Activated effector memory CD4-positive, alpha-beta T cell treated with anti-CD3 and anti-CD28 coated beads, Interleukin-2, amount 50 U/mL, for 16 hours (primary cell): ENCODE measurements around the gene IST1.

Source experiments
- DNase-seq: peaks from one replicate; pipeline ENCODE4 v3.0.0-alpha.2; 2020

The IST1 gene

DNA sequence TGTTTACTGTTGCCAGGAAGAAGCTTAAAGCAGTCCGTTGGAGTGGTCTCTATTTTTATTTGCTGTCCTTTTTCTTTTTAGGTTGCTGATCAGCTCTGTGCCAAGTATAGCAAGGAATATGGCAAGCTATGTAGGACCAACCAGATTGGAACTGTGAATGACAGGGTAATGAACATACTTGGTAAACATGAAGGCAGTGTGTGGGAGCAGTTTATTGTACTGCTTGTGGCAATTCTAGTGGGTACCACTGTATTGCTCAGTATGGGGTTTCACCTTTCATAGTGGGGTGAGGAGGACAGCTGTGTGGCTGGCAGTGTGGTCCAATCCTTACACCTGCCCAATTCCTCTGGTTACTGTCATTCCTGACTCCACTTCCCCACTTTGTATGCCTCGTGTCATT, 25.3 kb downstream of the IST1 start:
- DNase-seq = no peak

DNA sequence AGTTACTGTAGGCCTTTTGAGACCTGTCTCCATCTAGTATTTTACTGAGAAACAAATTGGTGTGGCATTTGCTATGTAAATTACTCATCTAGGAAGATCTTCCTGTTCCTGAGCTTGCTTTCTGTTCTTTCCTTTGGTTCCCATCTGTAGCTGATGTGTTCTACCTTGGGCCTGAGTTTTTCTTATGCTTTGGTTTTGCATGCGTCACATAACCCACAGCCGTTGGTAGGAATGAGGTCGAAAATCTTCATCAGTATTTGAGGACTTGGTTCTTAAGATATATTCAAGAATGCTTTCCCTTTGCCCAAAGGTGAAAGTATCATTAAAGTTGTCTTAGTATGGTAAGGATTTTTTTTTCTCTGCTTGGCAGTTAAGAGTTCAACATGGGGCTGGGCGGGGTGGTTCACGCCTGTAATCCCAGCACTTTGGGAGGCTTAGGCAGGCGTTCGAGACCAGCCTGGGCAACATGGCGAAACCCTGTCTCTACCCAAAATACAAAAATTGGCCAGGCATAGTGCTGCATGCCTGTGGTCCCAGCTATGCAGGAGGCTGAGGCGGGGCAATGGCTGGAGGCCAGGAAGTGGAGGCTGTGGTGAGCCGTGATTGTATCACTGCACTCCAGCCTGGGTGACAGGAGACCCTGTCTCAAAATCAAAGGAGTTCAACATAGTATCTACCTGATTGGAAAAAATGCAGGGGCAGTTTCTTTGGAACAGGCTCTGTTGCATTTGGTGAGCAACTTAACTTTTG, 28.8 kb downstream of the IST1 start:
- no peak for DNase-seq

DNA sequence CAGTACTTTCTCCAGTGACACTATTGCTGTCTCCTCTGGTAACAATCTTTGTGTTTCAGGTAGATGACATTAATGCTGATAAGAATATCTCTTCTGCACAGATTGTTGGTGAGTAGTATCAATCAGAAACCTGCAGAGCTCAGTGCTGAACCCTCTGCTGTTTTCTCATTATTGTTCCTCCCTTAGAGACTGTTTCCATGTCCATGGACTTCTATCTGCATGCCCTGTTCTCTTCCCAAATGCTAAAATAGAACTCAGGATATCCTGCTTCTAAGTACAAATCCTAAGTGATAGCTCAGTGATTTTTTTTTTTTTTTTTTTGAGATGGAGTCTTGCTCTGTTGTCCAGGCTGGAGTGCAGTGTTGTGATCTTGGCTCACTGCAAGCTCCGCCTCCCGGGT, 29.4 kb downstream of the IST1 start:
- no peak for DNase-seq

DNA sequence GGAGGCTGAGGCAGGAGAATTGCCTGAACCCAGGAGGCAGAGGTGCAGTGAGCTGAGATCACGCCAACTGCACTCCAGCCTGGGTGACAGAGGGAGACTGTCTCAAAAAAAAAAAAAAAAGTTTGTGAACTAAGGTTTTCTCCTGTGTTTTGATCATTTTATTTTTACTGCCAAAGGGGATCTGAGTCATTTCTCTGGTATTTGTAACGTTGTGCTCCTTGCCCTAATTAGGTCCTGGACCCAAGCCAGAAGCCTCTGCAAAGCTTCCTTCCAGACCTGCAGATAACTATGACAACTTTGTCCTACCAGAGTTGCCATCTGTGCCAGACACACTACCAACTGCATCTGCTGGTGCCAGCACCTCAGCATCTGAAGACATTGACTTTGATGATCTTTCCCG, 32.1 kb downstream of the IST1 start:
- DNase-seq = no peak

DNA sequence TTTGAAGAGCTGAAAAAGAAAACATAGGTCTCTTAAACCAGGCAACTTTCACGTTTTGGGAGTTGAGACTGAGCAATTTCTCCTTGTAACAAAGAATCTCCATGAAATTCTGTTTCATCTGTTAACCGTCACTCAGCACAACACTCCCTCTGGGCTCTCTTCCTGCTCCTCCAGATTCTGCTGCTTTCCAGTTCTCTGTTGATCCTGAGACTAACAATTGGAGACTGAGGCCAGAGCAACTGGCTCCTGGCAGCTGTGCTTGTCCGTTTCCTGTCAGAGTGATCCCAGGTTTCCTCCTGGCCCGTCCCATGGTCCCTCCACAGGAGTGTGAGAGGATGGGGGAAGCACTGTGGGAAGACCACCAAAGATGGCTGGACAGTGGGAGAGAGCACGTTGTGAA, 32.5 kb downstream of the IST1 start:
- no peak for DNase-seq

DNA sequence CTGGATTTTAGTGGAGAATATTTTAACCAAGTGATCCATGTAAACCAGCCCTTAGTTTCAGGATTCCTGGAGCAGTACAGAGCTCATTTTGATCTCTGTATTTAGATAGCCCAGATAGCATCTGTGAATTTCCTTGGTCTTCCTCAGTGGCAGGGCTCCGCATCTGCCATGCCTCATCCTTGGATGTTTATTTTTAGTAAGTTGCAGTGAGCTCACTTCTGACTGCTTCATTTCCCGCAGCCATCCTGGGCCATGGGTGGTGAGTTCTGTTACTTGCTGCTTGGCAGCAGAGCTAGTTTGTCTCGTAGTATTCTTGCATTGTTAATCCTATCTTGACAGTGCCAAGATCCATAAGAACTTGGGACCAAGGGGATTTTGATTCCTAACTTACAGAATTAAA, 33.7 kb downstream of the IST1 start:
- DNase-seq = no peak

DNA sequence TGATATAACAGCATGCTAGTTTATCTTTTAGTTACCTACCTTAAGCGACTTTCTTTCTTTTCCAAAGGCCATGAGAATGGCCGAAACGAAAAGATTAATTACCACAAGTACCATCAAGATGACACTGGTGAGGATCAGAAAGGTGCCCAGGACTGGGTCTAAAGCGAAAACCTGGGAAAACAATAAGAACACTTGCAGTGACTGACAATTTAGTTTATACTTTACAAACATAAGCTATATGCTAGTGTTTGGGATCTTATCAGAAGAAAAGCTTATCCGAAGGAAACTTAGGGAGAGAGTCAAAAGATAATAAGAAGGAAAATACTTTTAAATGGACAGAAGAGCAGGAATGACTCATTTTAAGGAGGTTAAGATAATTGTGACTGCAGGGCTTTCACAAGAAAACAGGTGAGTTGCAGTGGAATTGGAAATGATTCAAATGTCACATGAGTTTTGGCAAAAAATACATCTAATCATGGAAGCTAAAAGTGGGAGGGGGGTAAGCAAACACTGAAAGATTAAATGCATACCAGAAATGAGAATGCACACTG, 34.8 kb downstream of the IST1 start:
- DNase-seq = no peak

DNA sequence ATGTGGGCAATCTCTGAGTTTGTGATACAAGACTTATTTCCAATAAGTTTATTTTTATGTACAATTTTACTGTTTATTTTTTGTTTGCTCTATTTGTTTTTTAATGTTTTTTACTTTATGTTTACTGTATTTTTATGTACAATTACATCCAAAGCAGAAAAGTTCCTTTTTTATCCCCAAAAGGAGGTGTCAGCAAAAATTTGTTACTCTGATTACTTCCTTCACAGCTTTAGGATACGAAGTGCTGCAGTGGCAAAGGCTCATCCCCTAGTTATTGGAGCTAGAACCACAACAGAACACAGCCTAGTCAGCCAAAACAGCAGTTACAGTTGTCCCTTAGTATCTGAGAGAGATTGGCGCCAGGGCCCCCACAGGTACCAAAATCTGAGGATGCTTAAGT, 35.7 kb downstream of the IST1 start:
- no peak for DNase-seq

DNA sequence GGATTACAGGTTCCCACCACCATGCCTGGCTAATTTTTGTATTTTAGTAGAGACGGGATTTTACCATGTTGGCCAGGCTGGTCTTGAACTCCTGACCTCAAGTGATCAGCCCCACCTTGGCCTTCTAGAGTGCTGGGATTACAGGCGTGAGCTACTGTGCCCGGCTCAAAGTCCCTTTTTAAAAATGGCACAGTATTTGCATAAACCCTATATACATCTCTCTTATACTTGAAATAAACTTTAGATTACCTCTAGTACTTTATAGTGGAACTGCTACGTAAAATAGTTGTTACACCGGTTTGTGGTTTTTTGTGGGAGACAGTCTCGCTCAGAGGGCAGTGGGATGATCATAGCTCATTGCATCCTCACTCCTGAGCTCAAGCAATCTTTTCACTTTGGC, 36.3 kb downstream of the IST1 start:
- no peak for DNase-seq

DNA sequence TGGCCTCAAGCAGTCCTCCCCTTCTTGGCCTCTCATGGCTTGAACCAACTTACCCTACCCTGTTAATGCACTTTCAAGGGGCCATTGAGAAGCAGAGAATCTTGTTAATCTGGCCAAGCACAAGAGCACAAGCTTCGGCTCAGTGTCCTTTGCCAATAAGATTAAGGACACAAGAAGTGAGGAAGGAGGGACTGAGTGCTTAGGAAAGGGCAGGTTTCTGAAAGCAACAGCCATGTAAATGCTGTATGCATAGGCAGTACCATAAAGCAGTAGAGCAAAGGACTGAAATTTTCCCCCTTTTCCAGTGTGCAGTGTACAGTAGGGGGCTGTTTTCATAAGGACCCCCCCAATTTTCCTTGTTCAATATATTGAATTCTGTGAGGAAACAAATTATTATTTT, 37.7 kb downstream of the IST1 start:
- DNase-seq = no peak

DNA sequence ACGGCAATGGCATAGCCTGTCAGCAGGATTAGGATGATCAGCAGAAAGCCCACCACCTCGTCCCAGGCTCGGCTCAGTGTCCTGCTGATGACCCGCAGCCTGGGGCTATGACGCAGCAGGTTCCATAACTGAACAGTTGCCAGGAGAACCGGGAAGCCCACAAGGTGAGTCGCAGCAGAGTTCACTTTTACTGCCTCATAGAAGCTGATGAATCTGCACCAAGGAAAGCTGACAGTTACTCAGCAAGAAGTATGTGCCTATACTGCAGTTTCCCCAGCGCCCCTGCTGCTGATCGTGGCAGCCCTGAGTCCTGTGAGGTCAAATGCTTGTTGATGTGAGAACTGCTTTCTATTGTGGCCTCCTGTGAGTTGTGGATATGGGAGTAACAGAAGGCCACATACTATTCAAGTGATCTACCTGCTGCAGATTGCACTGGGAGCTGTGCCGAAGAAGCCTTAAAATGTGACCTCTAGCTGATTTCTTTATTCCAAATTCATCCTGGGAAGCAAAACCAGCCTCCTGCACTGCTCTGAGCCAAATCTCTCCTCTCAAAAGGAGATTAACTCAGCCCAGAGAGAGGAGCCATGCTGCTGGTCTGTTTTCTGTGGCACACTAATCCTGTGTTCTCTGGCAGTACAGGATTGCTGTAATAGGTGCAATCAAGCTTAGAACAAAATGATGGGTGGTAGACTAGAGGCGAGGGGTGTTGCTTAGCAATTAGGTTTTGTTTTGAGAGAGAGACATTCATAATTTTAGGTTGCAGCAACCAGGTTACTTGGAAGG, 38.8 kb downstream of the IST1 start:
- no peak for DNase-seq

DNA sequence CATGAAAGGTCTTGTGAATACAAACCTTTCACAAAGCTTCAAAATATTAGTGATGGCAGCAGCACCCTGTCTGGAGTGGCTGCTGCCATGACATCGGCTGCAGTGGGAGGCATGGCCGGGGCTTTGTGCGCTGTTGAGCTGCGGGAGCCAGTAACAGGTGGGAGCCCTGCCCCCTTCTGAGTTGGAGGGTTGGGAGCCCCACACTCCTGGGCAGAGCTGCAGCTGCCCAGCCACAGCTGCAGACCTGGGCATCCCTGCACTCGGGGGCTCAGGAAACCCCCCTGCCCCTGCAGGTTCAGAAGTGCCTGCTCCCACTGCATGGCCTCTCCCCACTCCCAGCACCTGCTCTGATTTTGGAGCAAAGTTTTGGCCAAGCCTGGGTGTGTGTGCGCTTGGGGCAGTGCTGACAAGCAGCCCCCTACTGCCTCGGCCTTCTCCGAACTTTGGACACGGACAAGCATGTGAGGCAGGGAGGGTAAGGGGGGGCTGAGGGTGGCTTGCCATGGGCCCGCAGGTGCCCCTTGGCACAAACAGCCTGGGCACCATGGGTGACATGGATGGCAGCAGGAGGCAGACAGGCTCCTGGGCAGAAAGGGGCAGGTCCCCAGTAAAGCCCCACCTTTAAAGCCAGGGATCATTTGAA, 42.7 kb downstream of the IST1 start:
- DNase-seq = no peak

DNA sequence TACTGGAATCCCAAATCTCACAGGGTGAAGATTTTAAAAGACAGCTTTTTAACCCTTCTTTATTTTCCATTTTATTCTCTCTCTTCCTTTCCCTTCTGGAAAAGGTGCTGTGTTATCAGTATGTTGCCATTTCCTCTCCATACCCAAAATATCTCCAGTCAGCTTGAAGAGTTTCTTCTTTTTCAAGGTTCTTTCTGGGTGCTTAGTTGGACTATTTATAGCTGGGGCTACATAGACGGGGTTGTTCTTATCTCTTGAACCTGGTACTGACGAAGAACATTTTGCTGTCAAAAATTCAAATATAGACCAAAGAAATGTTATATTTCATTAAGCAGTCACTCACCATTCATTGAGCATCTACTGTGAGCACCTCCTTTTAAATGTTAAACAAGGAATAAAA, 48.6 kb downstream of the IST1 start:
- DNase-seq = no peak

DNA sequence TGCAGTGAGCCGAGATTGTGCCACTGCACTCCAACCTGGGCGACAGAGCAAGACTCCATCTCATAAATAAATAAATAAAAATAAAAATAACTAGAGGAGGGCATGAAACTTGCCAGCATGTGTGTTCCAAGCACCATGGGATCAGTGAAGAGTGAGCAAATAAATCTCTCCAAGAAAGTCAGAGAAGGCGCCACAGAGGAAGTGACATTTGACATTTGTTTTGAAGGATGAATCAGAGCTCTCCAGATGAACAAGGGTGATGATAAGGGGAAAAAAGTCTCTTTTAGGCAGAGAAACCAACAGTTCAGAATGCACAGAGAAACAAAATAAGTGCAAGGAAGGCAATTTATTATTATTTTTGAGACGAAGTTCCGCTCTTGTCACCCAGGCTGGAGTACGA, 50.3 kb downstream of the IST1 start:
- DNase-seq = no peak

DNA sequence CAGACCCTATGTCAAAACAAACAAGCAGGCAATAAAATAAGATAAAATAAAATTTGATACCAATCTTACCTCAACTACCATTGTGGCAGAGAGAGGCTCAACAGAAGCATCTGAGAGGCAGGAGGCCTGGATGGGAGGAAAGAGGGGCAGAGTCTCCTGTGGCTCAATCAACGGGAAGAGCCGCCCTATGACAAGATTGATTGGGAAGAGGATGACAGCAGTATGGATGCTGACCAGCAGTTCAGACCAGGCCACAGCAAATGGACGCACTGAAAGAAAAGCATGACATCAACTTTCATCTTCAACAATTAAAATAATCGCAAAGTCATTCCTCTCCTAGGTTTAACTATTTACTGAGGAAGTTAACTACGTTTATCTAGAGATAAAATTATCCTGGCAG, 57.5 kb downstream of the IST1 start:
- no peak for DNase-seq

DNA sequence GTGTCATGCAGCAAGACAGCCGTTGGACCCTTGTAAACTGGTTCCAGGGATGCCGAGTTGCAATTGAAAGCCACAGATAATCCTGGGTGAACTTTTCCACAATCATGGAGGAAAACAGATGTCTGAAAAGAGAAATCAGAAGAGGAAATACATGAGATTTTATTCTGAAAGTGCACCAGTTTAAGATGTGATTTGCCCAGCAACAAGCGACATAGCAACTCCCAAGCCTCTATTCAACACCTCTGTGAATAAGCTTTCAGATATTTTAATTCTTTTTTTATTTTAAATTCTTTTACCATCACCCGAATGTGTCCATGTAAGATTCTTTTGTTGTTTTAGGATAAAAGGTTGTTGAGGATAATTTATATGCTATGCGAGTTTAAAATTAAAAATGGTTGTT, 58.8 kb downstream of the IST1 start:
- DNase-seq = no peak

DNA sequence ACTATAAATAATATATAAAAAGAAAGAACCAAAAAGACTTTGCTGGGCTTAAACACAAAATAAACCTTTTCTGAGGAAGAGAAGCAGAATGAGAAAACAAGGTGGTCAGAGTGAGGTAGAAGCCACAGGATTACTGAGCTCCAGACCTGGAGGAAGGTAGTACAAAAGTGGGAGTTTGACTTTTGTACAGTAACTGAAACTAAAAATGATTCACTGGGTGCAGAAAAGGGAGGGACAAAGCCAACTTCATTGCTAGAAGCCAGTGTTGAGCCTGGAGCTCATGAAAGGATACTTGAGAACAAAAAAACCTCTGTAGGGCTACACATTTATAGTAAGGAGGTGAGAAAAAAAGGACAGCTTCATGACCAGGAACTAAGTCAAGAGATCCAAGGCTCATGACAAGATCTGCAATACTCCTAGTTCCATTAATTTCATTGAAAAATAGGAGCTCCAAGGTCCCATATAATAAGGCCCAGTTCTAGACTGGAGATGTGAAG, 59.4 kb downstream of the IST1 start:
- DNase-seq = no peak

DNA sequence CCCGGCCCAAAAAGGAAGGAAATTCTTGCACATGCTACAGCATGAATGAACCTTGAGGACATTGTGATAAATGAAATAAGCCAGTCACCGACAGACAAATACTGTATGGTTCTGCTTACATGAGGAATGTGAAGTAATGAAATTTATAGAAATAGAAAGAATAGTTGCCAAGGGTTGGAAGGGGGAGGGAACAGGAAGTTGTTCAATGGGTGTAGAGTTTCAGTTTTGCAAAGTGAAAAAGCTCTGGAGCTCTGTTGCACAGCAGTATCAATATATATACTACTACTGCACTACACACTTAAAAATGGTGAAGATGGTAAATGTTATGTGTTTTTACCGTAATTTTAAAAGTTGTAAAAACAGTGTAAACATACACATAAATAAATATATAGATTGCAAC, 61.2 kb downstream of the IST1 start:
- DNase-seq = no peak

DNA sequence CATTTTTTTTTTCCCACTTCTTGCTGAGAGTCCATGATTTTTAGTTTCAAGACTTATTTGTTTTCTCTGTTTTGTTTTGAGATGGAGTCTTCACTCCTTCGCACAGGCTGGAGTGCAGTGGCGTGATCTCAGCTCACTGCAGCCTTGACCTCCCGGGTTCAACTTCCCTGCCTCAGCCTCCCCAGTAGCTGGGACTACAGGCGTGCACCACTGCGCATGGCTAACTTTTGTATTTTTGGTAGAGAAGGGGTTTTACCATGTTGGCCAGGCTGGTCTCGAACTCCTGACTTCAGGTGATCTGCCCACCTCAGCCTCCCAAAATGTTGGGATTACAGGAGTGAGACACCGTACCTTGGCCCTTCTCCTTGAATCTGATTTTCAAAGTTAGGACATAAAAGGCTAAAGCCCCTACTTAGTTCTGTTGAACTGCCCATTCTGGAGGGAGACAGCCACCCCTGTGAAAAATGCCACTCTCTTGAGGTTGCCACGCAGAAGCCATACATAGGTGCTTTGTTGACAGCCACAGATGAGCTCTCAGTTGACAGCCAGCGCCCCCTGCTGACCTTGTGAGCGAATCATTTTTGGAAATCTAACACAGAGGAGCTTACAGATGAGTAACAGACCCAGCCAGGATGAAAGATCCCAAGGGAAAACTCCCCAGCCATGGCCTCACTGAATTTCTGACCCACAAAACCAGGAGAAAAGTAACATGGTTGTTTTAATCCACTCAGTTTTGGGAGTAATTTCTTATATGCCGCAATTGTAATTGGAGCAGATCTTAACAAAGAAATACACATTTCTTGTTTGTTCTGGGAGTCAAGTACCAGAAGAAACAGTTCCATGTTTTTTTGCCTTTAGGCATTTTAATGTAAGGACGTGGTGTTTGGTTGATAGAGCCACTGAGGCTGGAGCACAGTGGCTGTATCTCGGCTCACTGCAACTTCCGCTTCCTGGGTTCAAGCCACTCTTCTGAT, 66.0 kb downstream of the IST1 start:
- DNase-seq = peak; percentile 92

DNA sequence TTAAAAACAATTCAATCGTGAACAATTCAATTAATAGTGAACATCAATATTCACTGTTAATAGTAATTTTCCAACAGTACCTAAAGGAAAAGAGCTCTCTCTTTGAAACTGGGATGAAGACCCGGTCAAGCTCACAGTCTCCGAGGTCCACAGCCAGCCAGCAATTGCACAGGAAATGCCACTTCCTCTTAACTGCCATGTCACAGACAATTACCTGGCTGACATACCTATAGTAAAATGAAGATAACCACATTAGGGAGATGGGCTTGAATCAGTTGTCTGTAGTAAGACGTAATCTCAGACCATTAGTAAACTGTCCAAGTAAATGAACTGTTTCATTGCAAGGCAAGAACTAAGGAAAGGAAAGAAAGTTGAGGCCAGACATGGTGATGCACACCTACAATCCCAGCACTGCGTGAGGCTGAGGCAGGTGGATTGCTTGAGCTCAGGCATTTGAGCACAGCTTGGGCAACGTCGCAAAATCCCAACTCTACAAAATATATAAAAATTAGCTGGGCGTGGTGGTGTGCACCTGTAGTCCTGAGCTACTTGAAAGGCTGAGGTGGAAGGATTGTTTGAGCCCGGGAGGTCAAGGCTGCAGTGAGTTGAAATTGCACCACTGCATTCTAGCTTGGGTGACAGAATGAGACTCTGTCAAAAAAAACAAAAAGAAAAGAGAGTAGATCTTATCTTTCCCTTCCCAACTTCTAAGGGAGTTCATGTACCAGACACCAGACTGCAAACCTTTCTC, 68.0 kb downstream of the IST1 start:
- no peak for DNase-seq

DNA sequence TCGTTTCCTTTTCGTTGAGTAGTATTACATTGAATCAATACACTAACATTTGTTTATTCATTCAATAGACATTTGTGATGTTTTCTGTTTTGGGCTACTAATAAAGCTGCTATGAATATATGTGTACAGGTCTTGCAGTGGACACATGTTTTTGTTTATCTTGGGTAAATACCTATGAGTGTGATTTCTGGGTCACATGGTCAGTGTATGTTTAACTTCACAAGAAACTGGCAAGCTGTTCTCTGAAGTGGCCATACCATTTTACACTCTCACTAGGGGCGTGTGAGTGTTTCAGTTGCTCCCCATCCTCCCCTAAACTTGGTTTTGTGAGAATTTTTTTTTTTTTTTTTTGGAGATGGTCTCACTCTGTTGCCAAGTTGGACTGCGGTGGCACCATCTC, 69.9 kb downstream of the IST1 start:
- DNase-seq = no peak

DNA sequence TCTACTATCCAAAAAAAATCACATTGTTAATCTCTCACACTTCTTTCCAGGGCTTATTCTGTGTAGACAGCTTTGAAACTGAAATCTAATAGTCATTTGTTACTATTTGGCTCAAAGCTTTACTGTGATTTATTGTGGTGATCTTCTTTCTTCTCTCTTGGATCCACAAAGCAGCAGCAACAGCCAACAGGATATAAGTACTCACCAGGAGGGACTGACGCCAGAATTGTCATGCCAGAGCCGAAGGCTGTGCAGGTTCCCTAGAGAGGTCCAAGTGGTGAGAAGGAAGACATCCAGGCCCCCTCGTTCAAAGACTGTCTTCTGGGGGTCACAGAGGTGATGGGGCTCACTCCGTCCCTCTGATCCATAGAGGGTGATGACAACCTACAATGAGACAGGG, 71.6 kb downstream of the IST1 start:
- no peak for DNase-seq
